ENCODE results near the gene HNRNPLL.

DNA sequence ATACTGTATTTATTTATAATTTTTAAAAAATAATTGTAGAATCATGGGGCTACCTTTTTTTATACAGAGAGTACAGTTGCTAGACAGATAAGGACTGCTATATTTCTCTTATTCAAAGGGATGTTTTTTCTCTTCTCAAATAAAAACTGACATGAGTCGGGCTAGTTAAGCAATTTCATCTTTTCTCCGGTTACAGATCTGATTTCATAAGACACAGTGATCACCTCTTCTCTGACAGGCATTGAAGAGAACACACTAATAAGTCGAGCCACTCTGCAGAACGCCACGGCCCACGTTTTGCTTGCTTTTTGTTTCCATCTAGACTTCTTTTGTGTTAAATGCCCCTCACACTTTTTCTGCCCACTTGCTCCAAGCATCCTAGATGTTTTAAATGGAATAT is 85.4 kb downstream of the HNRNPLL start:
- TF ChIP-seq, protein P1, sequence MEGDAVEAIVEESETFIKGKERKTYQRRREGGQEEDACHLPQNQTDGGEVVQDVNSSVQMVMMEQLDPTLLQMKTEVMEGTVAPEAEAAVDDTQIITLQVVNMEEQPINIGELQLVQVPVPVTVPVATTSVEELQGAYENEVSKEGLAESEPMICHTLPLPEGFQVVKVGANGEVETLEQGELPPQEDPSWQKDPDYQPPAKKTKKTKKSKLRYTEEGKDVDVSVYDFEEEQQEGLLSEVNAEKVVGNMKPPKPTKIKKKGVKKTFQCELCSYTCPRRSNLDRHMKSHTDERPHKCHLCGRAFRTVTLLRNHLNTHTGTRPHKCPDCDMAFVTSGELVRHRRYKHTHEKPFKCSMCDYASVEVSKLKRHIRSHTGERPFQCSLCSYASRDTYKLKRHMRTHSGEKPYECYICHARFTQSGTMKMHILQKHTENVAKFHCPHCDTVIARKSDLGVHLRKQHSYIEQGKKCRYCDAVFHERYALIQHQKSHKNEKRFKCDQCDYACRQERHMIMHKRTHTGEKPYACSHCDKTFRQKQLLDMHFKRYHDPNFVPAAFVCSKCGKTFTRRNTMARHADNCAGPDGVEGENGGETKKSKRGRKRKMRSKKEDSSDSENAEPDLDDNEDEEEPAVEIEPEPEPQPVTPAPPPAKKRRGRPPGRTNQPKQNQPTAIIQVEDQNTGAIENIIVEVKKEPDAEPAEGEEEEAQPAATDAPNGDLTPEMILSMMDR (IDR thresholded peaks at IDR 0.05) = no peak
- TF ChIP-seq POLR2A (IDR thresholded peaks at IDR 0.05) = no peak
- TF ChIP-seq POLR2AphosphoS5 (IDR thresholded peaks at IDR 0.05) = no peak
